ENCODE data around the gene NSRP1.
A peak's percentile ranks its signal among the peaks of the same experiment; 100 is the strongest.

Gene NSRP1, protein sequence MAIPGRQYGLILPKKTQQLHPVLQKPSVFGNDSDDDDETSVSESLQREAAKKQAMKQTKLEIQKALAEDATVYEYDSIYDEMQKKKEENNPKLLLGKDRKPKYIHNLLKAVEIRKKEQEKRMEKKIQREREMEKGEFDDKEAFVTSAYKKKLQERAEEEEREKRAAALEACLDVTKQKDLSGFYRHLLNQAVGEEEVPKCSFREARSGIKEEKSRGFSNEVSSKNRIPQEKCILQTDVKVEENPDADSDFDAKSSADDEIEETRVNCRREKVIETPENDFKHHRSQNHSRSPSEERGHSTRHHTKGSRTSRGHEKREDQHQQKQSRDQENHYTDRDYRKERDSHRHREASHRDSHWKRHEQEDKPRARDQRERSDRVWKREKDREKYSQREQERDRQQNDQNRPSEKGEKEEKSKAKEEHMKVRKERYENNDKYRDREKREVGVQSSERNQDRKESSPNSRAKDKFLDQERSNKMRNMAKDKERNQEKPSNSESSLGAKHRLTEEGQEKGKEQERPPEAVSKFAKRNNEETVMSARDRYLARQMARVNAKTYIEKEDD

DNA sequence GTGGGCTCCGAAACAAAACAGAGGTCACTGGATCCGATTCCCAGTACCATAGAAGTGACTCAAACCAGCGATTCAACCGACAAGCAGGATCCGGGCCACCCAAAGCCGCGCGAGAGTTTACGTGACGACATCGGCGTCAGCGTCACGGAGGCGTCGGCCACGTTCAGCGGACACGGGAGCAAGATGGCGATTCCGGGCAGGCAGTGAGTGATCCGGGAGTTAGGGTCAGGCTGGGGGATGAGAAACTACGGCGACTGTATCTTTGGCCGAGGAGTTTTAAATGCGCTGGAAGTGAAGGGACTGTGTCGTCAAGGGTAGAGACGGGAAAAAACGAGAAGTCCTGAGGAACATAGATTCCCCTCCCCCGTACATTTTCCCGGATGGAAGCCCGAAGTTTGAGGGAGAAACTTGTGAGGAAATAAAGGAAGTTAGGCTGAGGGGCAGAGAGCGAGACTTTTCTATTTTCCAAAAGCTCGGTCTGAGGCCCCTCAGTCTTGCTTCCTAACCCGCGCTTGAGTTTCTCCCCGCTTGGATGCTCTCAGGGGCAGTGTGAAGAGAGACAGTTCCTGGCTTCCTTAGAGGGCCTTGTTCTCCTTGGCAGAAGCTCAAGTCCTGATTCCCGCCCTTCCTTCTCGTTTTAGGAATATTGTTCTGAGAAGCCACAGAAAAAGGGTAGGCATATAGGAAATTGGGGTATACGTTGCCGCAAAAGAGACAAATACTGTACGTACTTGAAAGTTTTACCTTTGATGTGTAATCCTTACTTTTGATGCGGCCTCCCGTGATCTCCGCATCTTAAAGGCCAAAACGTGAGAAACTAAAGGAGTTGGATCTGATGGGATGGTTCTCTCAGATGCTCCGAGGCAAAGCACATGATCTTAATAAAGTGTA lies at the start of gene NSRP1:
Gene NSRP1 (plus strand): TSS at position 156 of the 891 bp plus-strand sequence. CDS start 28 bp downstream, at position 184.
- TF ChIP-seq, protein P1, sequence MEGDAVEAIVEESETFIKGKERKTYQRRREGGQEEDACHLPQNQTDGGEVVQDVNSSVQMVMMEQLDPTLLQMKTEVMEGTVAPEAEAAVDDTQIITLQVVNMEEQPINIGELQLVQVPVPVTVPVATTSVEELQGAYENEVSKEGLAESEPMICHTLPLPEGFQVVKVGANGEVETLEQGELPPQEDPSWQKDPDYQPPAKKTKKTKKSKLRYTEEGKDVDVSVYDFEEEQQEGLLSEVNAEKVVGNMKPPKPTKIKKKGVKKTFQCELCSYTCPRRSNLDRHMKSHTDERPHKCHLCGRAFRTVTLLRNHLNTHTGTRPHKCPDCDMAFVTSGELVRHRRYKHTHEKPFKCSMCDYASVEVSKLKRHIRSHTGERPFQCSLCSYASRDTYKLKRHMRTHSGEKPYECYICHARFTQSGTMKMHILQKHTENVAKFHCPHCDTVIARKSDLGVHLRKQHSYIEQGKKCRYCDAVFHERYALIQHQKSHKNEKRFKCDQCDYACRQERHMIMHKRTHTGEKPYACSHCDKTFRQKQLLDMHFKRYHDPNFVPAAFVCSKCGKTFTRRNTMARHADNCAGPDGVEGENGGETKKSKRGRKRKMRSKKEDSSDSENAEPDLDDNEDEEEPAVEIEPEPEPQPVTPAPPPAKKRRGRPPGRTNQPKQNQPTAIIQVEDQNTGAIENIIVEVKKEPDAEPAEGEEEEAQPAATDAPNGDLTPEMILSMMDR (IDR thresholded peaks at IDR 0.05; ENCODE audit: low read depth, low read length, missing control alignments) = no peak
- H3K4me3 ChIP-seq (ENCODE audit: low read depth, low read length) = peak within 1 kb of the TSS; percentile 79
- DNase-seq (ENCODE audit: low read depth) = peak; percentile 82

DNA sequence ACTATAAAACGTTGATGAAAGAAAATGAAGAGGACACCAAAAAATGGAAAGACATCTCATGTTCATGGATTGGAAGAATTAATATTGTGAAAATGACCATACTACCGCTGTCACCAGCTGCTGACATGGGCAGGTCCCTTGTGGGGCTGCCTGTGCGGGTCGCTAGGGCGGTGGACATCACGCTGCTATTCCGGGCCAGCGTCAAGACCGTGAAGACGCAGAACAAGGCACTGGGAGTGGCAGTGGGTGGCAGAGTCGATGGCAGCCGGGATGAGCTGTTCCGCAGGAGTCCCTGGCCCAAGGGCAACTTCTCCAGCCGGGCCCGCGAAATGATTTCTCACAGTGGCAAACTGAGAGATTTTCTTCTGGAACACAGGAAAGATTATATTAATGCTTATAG lies 48.2 kb upstream of the NSRP1 start:
- no peak overlapping the region for H3K4me3 ChIP-seq (ENCODE audit: low read depth, low read length)
- no peak for DNase-seq (ENCODE audit: low read depth)
- TF ChIP-seq, protein P1 (IDR thresholded peaks at IDR 0.05; ENCODE audit: low read depth, low read length, missing control alignments) = no peak

DNA sequence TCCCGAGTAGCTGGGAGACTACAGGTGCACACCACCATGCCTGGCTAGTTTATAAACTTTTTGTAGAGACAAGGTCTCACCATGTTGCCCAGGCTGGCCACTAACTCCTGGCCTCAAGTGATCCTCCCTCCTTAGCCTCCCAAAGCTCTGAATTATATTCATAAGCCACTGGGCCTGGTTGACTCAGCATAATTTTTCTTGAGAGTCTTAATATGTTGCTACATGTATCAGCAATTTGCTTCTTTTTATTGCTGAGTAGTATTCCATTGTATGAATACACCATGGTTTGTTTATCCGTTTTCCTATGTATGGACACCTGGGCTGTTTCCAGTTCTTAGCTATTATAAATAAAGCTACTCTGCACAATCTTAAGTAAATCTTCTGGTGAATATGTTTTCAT lies 42.4 kb upstream of the NSRP1 start:
- H3K4me3 ChIP-seq (ENCODE audit: low read depth, low read length) = no peak overlapping the region
- DNase-seq (ENCODE audit: low read depth) = no peak
- TF ChIP-seq, protein P1 (IDR thresholded peaks at IDR 0.05; ENCODE audit: low read depth, low read length, missing control alignments) = no peak

- no peak for DNase-seq (ENCODE audit: low read depth)
- H3K4me3 ChIP-seq (ENCODE audit: low read depth, low read length) = no peak overlapping the region
- TF ChIP-seq, protein P1 (IDR thresholded peaks at IDR 0.05; ENCODE audit: low read depth, low read length, missing control alignments) = no peak
Observed at GRCh38 chr17:30074730-30075129, 41.9 kb upstream of the NSRP1 start.

- DNase-seq (ENCODE audit: low read depth) = no peak
- TF ChIP-seq, protein P1 (IDR thresholded peaks at IDR 0.05; ENCODE audit: low read depth, low read length, missing control alignments) = no peak
Observed at GRCh38 chr17:30082773-30083172, 33.8 kb upstream of the NSRP1 start.

DNA sequence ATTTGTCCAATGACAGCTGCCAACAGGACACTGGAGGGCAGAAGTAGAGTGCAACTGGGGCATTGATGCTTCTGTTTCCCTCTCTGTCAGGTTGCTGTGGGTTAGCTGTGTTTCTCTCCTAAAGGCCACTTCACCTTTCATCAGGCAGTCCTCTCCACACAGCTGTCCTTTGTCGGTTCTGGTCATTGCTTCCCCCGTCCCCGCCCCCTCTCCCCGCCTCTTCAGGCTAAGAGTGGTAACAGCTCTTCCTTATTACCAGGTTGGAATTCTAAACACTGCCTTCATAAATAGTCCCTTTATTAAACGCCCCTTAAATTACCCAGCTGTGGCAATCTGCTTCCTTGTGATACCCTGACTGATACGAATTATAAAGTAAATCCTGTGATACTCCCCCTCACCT lies 31.8 kb upstream of the NSRP1 start:
- no peak overlapping the region for H3K4me3 ChIP-seq (ENCODE audit: low read depth, low read length)
- TF ChIP-seq, protein P1 (IDR thresholded peaks at IDR 0.05; ENCODE audit: low read depth, low read length, missing control alignments) = no peak
- no peak for DNase-seq (ENCODE audit: low read depth)

More at GRCh38 chr17:30082773-30083172, 33.8 kb upstream of the NSRP1 start:
- H3K4me3 ChIP-seq (ENCODE audit: low read depth, low read length) = no peak overlapping the region
